GM12865 (cell line): ENCODE data around the gene GALNT9.
"Not testable (repeated sequence)": the region's sequence is repeated elsewhere in the genome, so short reads cannot be mapped to it uniquely, and the experiment has no call there.

Experiments used
- DNase-seq: peaks from one replicate; pipeline ENCODE4 v3.0.0; 2010; ENCODE audit warnings: low read depth
- H3K4me3 ChIP-seq: 2 replicates; pipeline ENCODE4 v1.5.1; 2011; ENCODE audit warnings: mild to moderate bottlenecking, low read depth, low read length, control low read depth
- CTCF ChIP-seq: IDR thresholded peaks from 2 replicates; pipeline ENCODE4 v1.5.1; 2011; ENCODE audit warnings: low read length, control low read depth, low read depth, inconsistent platforms; ENCODE audit not compliant: insufficient read depth; ENCODE audit errors: missing control alignments

The GALNT9 gene

GRCh38 chr12:132329036-132329719 is at the start of gene GALNT9:
Gene GALNT9 (minus strand): TSS chr12:132329589. CDS start chr12:132329203, 386 bp downstream.
- no peak within 1 kb of the TSS for H3K4me3 ChIP-seq
- no peak for DNase-seq
- no peak for TF ChIP-seq CTCF

GRCh38 chr12:132379057-132379456 is 49.7 kb upstream of the GALNT9 start:
- not testable (repeated sequence) for DNase-seq, H3K4me3 ChIP-seq

GRCh38 chr12:132377147-132377546 is 47.8 kb upstream of the GALNT9 start:
- H3K4me3 ChIP-seq: no peak overlapping the region
- TF ChIP-seq CTCF: no peak
- no peak for DNase-seq

- H3K4me3 ChIP-seq: no peak overlapping the region
- no peak for TF ChIP-seq CTCF
- no peak for DNase-seq
Observed at GRCh38 chr12:132376464-132376830, 47.1 kb upstream of the GALNT9 start.

GRCh38 chr12:132375747-132376463 is 46.5 kb upstream of the GALNT9 start:
- no peak for DNase-seq
- no peak for TF ChIP-seq CTCF
- H3K4me3 ChIP-seq: no peak overlapping the region

GRCh38 chr12:132374612-132375445 is 45.4 kb upstream of the GALNT9 start:
- no peak overlapping the region for H3K4me3 ChIP-seq
- DNase-seq: no peak
- no peak for TF ChIP-seq CTCF

GRCh38 chr12:132373901-132374611 is 44.7 kb upstream of the GALNT9 start:
- DNase-seq: no peak
- no peak for TF ChIP-seq CTCF
- no peak overlapping the region for H3K4me3 ChIP-seq
